ENCODE data around the gene ERICH2.
"Not testable (repeated sequence)": the region's sequence is repeated elsewhere in the genome, so short reads cannot be mapped to it uniquely, and the experiment has no call there.

ERICH2 gene

GRCh38 chr2:170770008-170770605 is at the start of gene ERICH2:
ERICH2 (plus strand) TSS chr2:170770378; CDS start chr2:170770682, 304 bp downstream.
- DNase-seq (ENCODE audit: low read depth), result no peak

GRCh38 chr2:170721678-170722077 is 48.5 kb upstream of the ERICH2 start:
- DNase-seq (ENCODE audit: low read depth), result no peak

- DNase-seq (ENCODE audit: low read depth), result no peak
Observed at GRCh38 chr2:170722301-170722700, 47.9 kb upstream of the ERICH2 start.

- DNase-seq (ENCODE audit: low read depth), result no peak
Observed at GRCh38 chr2:170723446-170723958, 46.7 kb upstream of the ERICH2 start.

GRCh38 chr2:170733798-170734600 is 36.2 kb upstream of the ERICH2 start:
- DNase-seq (ENCODE audit: low read depth), result no peak

GRCh38 chr2:170734601-170735000 is 35.6 kb upstream of the ERICH2 start:
- not testable (repeated sequence) for DNase-seq (ENCODE audit: low read depth)

- no peak for DNase-seq (ENCODE audit: low read depth)
Observed at GRCh38 chr2:170736628-170737027, 33.5 kb upstream of the ERICH2 start.

- no peak for DNase-seq (ENCODE audit: low read depth)
Observed at GRCh38 chr2:170737406-170737805, 32.8 kb upstream of the ERICH2 start.

GRCh38 chr2:170737821-170738220 is 32.4 kb upstream of the ERICH2 start:
- no peak for DNase-seq (ENCODE audit: low read depth)

GRCh38 chr2:170739048-170739447 is 31.1 kb upstream of the ERICH2 start:
- DNase-seq (ENCODE audit: low read depth), result no peak

GRCh38 chr2:170739507-170740046 is 30.6 kb upstream of the ERICH2 start:
- DNase-seq (ENCODE audit: low read depth), result no peak

GRCh38 chr2:170740660-170741059 is 29.5 kb upstream of the ERICH2 start:
- DNase-seq (ENCODE audit: low read depth), result no peak

- no peak for DNase-seq (ENCODE audit: low read depth)
Observed at GRCh38 chr2:170742000-170742399, 28.2 kb upstream of the ERICH2 start.

GRCh38 chr2:170742896-170743529 is 27.2 kb upstream of the ERICH2 start:
- DNase-seq (ENCODE audit: low read depth), result no peak

- no peak for DNase-seq (ENCODE audit: low read depth)
Observed at GRCh38 chr2:170743530-170744239, 26.5 kb upstream of the ERICH2 start.

GRCh38 chr2:170744248-170745002 is 25.8 kb upstream of the ERICH2 start:
- no peak for DNase-seq (ENCODE audit: low read depth)

GRCh38 chr2:170745305-170745704 is 24.9 kb upstream of the ERICH2 start:
- DNase-seq (ENCODE audit: low read depth), result no peak

GRCh38 chr2:170747921-170748320 is 22.3 kb upstream of the ERICH2 start:
- DNase-seq (ENCODE audit: low read depth), result no peak

GRCh38 chr2:170751555-170751954 is 18.6 kb upstream of the ERICH2 start:
- DNase-seq (ENCODE audit: low read depth), result not testable (repeated sequence)

- no peak for DNase-seq (ENCODE audit: low read depth)
Observed at GRCh38 chr2:170761572-170761971, 8.6 kb upstream of the ERICH2 start.

GRCh38 chr2:170762760-170763159 is 7.4 kb upstream of the ERICH2 start:
- DNase-seq (ENCODE audit: low read depth), result no peak

All from stimulated activated CD8-positive, alpha-beta memory T cell treated with anti-CD3 and anti-CD28 coated beads, Interleukin-12 subunit alpha, Interleukin-12 subunit beta, amount 100 ng/mL, for 1 hour (primary cell).